Measurements from ENCODE around the gene CYP19A1.

DNA sequence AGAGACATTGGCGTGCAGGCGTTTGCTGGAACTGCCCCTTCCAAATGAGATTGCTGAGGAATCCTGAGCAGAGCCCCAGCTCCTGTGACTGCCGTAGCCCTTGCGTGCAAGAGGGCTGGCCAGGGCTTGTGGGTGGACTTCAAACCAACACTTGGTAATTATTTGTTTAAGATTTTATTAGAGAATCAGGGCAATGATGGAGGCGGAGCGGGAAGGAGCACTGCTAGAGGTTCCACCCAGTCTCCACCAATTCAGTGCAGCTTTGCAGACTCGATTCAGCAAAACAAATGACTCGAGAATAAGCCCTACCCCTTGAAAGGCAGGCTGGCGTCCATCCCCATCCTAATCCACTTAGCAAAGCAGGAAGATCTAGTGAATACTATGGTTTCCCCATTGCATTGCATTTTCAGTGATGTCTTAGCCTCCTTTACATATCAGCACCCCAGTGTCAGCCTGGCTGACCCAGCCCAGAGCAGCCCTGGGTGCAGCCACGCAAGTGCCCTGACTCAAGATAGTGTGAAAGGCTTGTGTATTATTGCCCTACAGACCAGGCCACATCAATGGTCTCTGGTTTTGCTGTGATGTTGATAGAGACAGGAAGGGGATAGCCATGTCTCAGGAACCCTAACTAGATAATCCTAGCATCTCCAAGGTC is 29.1 kb upstream of the CYP19A1 start:
- TF ChIP-seq, protein P1, sequence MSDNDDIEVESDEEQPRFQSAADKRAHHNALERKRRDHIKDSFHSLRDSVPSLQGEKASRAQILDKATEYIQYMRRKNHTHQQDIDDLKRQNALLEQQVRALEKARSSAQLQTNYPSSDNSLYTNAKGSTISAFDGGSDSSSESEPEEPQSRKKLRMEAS (IDR thresholded peaks at IDR 0.05) = no peak
- TF ChIP-seq CEBPB (IDR thresholded peaks at IDR 0.05) = no peak
- TF ChIP-seq, protein P2, sequence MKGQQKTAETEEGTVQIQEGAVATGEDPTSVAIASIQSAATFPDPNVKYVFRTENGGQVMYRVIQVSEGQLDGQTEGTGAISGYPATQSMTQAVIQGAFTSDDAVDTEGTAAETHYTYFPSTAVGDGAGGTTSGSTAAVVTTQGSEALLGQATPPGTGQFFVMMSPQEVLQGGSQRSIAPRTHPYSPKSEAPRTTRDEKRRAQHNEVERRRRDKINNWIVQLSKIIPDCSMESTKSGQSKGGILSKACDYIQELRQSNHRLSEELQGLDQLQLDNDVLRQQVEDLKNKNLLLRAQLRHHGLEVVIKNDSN (IDR thresholded peaks at IDR 0.05) = no peak
- TF ChIP-seq FOXM1 (IDR thresholded peaks at IDR 0.05; ENCODE audit: borderline replicate concordance, low read depth) = no peak
- no peak for TF ChIP-seq CREB1 (IDR thresholded peaks at IDR 0.05; ENCODE audit: low read depth)
- TF ChIP-seq EP300 (IDR thresholded peaks at IDR 0.05; ENCODE audit: borderline replicate concordance) = no peak
- no peak for TF ChIP-seq RAD21 (IDR thresholded peaks at IDR 0.05; ENCODE audit: low read depth)
- TF ChIP-seq ZBTB7A (IDR thresholded peaks at IDR 0.05; ENCODE audit: low read depth) = no peak
- TF ChIP-seq, protein P3, sequence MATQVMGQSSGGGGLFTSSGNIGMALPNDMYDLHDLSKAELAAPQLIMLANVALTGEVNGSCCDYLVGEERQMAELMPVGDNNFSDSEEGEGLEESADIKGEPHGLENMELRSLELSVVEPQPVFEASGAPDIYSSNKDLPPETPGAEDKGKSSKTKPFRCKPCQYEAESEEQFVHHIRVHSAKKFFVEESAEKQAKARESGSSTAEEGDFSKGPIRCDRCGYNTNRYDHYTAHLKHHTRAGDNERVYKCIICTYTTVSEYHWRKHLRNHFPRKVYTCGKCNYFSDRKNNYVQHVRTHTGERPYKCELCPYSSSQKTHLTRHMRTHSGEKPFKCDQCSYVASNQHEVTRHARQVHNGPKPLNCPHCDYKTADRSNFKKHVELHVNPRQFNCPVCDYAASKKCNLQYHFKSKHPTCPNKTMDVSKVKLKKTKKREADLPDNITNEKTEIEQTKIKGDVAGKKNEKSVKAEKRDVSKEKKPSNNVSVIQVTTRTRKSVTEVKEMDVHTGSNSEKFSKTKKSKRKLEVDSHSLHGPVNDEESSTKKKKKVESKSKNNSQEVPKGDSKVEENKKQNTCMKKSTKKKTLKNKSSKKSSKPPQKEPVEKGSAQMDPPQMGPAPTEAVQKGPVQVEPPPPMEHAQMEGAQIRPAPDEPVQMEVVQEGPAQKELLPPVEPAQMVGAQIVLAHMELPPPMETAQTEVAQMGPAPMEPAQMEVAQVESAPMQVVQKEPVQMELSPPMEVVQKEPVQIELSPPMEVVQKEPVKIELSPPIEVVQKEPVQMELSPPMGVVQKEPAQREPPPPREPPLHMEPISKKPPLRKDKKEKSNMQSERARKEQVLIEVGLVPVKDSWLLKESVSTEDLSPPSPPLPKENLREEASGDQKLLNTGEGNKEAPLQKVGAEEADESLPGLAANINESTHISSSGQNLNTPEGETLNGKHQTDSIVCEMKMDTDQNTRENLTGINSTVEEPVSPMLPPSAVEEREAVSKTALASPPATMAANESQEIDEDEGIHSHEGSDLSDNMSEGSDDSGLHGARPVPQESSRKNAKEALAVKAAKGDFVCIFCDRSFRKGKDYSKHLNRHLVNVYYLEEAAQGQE (IDR thresholded peaks at IDR 0.05; ENCODE audit: low read depth) = no peak
- TF ChIP-seq YY1 (IDR thresholded peaks at IDR 0.05; ENCODE audit: low read depth) = no peak
- TF ChIP-seq TAF1 (IDR thresholded peaks at IDR 0.05; ENCODE audit: low read depth) = no peak
- no peak for TF ChIP-seq TEAD4 (IDR thresholded peaks at IDR 0.05)
- TF ChIP-seq NFIC (IDR thresholded peaks at IDR 0.05) = no peak
- TF ChIP-seq EGR1 (IDR thresholded peaks at IDR 0.05) = no peak
